ENCODE measurements around the gene GALNT5.

GRCh38 chr2:157281316-157281715 is 23.8 kb downstream of the GALNT5 start:
- TF ChIP-seq CTCF (tag by site-specific recombination; IDR thresholded peaks at IDR 0.05): no peak
- TF ChIP-seq REST (tag by site-specific recombination; IDR thresholded peaks at IDR 0.05): no peak
- TF ChIP-seq TCF7L2 (IDR thresholded peaks at IDR 0.05; ENCODE audit: borderline replicate concordance, low read depth, low read length): no peak
- no peak for TF ChIP-seq ZNF501 (tag by site-specific recombination; IDR thresholded peaks at IDR 0.05)
- TF ChIP-seq, protein P1, sequence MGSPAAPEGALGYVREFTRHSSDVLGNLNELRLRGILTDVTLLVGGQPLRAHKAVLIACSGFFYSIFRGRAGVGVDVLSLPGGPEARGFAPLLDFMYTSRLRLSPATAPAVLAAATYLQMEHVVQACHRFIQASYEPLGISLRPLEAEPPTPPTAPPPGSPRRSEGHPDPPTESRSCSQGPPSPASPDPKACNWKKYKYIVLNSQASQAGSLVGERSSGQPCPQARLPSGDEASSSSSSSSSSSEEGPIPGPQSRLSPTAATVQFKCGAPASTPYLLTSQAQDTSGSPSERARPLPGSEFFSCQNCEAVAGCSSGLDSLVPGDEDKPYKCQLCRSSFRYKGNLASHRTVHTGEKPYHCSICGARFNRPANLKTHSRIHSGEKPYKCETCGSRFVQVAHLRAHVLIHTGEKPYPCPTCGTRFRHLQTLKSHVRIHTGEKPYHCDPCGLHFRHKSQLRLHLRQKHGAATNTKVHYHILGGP (tag by site-specific recombination; IDR thresholded peaks at IDR 0.05): no peak
- TF ChIP-seq FEZF1 (tag by site-specific recombination; IDR thresholded peaks at IDR 0.05): no peak
- TF ChIP-seq ZSCAN30 (tag by site-specific recombination; IDR thresholded peaks at IDR 0.05): no peak
- no peak for TF ChIP-seq YY2 (tag by site-specific recombination; IDR thresholded peaks at IDR 0.05)
- TF ChIP-seq ZNF174 (tag by site-specific recombination; IDR thresholded peaks at IDR 0.05): no peak
- no peak for TF ChIP-seq PRDM4 (tag by site-specific recombination; IDR thresholded peaks at IDR 0.05)

Data from HEK293 (cell line).